Prostate gland (tissue), 2 donors: ENCODE data around the gene PIK3R3.

Experiments used
- CTCF ChIP-seq, 4 experiments: fragments of 200-600 bp in 2 of 4; fragments of 450-650 bp in 2 of 4; sonication (generic) in 2 of 4; IDR thresholded peaks; 1 replicate in 3 of 4; 2 replicates in 1 of 4; pipeline ENCODE4 v1.5.1; 2016 to 2019; ENCODE audit warnings: antibody characterized with exemption in 4 of 4, mild to moderate bottlenecking in 2 of 4, moderate library complexity in 2 of 4
- POLR2A ChIP-seq: fragments of 450-650 bp; IDR thresholded peaks from one replicate; pipeline ENCODE4 v1.6.1; 2016; ENCODE audit warnings: antibody characterized with exemption, mild to moderate bottlenecking
- POLR2AphosphoS5 ChIP-seq: sonication (generic); formaldehyde crosslinking; IDR thresholded peaks from one replicate; pipeline ENCODE4 v1.6.1; 2017; ENCODE audit warnings: antibody characterized with exemption

- no peak for TF ChIP-seq POLR2A
- no peak for TF ChIP-seq CTCF (IDR thresholded peaks at IDR 0.05)
- no peak for TF ChIP-seq POLR2AphosphoS5
These were observed 29.5 kb downstream of the PIK3R3 start for GRCh38 chr1:46102769-46103476.
